Retinal pigment epithelial cell (primary cell): ENCODE results near the gene FHIP1B.
"Not testable (repeated sequence)": the region's sequence is repeated elsewhere in the genome, so short reads cannot be mapped to it uniquely, and the experiment has no call there.

ENCODE experiments used
- DNase-seq: peaks from one replicate; pipeline ENCODE4 v3.0.0-alpha.2; 2010; ENCODE audit warnings: low read depth
- H3K4me3 ChIP-seq: 2 replicates; pipeline ENCODE4 v1.5.1; 2011; ENCODE audit warnings: mild to moderate bottlenecking, low read length, control low read depth, moderate library complexity
- TF ChIP-seq, protein P1 (sequence below): conservative IDR thresholded peaks from 2 replicates; pipeline ENCODE4 v1.5.1; 2011; ENCODE audit warnings: low read depth, low read length, control low read depth, inconsistent platforms

The FHIP1B gene

DNA sequence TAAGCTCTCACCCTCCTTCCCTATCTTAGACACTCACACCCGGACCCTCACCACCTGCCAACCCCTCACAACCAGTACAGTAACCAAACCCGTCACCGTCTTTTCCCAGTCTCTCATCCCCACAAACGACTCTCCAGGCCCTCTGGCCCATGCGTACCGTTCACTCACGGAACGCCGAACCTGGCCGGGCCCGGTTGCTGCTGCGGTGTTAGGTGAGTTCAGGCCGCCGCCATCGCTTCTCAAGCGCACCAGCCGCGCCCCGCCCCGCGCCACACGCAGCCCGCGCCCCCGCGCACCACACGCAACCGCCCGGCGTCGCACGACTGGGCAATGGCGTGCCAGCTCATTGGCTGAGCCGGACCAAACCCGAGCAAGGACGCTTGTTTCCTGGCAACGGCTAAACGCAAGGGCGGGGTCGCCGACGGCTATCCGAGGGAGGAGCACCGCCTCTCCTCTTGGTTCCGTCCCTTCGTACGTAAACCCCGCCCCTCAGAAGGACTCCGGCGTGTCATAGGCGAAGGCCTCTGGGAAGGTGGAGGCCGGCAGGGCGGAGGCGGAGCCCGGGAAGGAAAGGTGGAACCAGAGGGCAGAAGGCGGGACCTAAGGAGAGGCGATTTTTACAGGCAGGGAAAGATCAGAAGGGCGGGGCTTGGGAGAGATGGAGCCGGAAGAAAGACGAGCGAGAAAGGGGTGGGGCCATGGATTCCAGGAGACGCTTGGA lies at the start of gene FHIP1B:
TSS of gene FHIP1B (minus strand) at position 250 of the 721 bp plus-strand sequence. CDS start 10,120 bp downstream, outside the sequence.
- TF ChIP-seq, protein P1, sequence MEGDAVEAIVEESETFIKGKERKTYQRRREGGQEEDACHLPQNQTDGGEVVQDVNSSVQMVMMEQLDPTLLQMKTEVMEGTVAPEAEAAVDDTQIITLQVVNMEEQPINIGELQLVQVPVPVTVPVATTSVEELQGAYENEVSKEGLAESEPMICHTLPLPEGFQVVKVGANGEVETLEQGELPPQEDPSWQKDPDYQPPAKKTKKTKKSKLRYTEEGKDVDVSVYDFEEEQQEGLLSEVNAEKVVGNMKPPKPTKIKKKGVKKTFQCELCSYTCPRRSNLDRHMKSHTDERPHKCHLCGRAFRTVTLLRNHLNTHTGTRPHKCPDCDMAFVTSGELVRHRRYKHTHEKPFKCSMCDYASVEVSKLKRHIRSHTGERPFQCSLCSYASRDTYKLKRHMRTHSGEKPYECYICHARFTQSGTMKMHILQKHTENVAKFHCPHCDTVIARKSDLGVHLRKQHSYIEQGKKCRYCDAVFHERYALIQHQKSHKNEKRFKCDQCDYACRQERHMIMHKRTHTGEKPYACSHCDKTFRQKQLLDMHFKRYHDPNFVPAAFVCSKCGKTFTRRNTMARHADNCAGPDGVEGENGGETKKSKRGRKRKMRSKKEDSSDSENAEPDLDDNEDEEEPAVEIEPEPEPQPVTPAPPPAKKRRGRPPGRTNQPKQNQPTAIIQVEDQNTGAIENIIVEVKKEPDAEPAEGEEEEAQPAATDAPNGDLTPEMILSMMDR: no peak
- DNase-seq: peak; percentile 98
- peak within 1 kb of the TSS; percentile 97 for H3K4me3 ChIP-seq

DNA sequence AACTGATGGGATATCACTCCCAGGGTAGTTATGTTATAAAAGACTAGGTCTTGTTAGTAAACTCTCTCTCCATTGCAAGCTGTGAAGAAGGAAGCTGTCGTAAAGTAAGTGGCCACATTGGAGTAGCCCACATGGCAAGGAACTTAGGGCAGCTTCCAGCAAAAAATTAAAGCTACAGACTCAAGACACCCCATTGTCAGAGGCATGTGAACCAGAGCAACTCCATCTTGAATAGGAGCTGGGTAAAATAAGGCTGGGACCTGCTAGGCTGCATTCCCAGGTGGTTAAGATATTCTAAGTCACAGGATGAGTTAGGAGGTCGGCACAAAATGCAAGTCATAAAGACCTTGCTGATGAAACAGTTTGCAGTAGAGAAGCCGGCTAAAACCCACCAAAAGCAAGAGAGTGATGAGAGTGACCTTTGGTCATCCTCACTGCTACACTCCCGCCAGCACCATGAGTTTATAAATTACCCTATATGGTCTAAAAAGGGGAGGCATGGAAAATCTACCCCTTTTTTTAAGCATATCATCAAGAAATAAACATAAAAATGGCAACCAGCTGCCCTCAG lies 49.1 kb upstream of the FHIP1B start:
- no peak for DNase-seq
- TF ChIP-seq, protein P1: no peak
- no peak overlapping the region for H3K4me3 ChIP-seq

DNA sequence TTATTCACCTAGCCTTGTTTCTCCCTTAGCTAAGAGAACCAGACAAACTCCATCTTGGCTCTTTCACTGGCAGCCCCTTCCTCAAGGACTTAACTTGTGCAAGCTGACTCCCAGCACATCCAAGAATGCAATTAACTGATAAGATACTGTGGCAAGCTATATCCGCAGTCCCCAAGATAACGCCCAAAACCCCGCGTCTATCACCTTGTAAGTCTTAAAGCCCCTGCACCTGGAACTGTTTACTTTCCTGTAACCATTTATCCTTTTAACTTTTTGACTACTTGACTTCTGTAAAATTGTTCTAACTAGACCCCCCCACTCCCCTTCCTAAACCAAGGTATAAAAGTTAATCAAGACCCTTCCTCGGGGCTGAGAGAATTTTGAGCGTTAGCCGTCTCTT lies 46.4 kb upstream of the FHIP1B start:
- DNase-seq, H3K4me3 ChIP-seq: not testable (repeated sequence)

DNA sequence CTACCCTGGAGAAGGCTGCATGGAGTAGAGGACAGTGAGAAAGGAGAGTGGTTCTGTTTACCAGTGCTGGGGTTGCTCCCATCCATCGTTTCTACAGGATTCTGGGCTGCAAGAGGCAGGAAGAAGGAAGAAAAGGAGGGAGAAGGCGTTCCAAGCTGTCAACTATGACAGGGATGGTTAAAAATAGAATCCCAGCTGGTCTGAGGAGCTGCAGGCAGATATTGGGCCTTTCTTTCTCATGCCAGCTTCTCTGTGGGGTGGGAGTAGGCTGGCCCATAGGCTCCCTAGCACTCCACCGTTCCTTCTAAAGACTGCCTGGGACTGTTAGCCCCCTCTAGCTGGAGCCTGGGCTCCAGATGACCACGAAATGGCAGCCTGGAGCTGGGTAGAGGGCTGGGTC lies 38.8 kb upstream of the FHIP1B start:
- no peak for DNase-seq
- H3K4me3 ChIP-seq: no peak overlapping the region
- TF ChIP-seq, protein P1: no peak

DNA sequence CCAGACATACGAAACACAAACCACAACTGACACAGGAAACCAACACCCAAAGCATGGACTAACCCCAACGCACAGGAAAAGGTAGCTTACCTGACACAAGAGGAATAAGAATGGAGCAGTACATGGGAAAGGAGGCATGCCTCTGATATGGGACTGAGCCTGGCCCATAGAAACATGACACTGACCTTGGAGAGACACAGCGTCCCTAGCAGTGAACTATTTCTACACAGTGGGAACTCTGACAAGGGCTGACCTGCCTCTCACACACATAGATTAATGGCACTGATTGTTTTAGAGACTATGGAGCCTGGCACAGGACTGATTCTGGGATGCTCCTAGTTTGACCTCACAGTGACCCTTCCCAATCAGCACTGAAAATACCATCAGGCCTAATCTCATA lies 37.2 kb upstream of the FHIP1B start:
- TF ChIP-seq, protein P1: no peak
- no peak overlapping the region for H3K4me3 ChIP-seq
- no peak for DNase-seq

DNA sequence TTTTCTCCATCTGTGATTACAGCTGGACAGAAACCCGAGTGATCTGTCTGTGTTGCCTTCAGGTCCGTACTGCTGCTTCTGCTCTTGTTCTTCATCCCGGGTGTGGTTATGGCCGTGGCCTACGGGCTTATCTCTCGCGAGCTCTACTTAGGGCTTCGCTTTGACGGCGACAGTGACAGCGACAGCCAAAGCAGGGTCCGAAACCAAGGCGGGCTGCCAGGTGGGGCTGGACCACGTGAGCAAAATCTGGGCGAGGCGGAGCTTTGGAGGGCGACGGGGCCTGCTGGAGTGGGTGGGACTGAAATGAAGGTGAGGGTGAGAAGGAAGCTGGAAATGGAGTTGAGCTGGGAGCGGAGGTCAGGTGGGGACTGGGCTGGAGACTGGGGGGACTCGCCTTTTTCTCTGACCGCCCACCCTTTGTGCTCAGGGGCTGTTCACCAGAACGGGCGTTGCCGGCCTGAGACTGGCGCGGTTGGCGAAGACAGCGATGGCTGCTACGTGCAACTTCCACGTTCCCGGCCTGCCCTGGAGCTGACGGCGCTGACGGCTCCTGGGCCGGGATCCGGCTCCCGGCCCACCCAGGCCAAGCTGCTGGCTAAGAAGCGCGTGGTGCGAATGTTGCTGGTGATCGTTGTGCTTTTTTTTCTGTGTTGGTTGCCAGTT lies 36.3 kb upstream of the FHIP1B start:
- TF ChIP-seq, protein P1: no peak
- no peak for DNase-seq
- no peak overlapping the region for H3K4me3 ChIP-seq

DNA sequence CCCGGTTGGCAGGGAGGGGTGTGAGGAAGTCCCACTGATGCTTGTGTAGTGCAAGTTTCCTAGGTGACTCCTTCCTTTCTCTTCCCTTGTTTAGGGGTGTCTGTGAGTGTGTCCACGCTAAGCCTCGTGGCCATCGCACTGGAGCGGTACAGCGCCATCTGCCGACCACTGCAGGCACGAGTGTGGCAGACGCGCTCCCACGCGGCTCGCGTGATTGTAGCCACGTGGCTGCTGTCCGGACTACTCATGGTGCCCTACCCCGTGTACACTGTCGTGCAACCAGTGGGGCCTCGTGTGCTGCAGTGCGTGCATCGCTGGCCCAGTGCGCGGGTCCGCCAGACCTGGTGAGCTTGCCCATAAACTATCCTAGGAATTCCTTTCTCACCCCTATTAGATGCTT lies 35.6 kb upstream of the FHIP1B start:
- H3K4me3 ChIP-seq: no peak overlapping the region
- TF ChIP-seq, protein P1: no peak
- DNase-seq: no peak
